Activated CD8-positive, alpha-beta T cell treated with anti-CD3 and anti-CD28 coated beads for 36 hours (primary cell): ENCODE results near the gene EPHB1. TPM values are rescaled to one million over a fixed set of nuclear protein-coding genes. Genes with fewer than 3 reads are reported as not detected.

ENCODE experiments used
- ATAC-seq: fragments of 200-7000 bp; cut with Tn5 transposase; one replicate; pipeline ENCODE4 v1.10.0; 2021; ENCODE audit warnings: mild to moderate bottlenecking, moderate library complexity
- CTCF ChIA-PET: fragments of 350-600 bp; sonication (Branson Sonifier 250); formaldehyde crosslinking; loops from one replicate; lab custom pipeline; 2021; ENCODE audit warnings: antibody characterized with exemption; lab: Charles Lee
- POLR2A ChIA-PET: fragments of 350-600 bp; sonication (Branson Sonifier 250); formaldehyde crosslinking; loops from one replicate; lab custom pipeline; 2021; ENCODE audit warnings: antibody characterized with exemption; lab: Charles Lee
- DNase-seq: peaks from one replicate; pipeline ENCODE4 v3.0.0-alpha.2; 2020
- H3K27ac Mint-ChIP-seq: one replicate; pipeline ENCODE4 v1.8.0; 2021; ENCODE audit warnings: mild to moderate bottlenecking, mixed read lengths
- H3K27me3 Mint-ChIP-seq: one replicate; pipeline ENCODE4 v1.8.0; 2021; ENCODE audit warnings: mixed read lengths
- H3K36me3 Mint-ChIP-seq: one replicate; pipeline ENCODE4 v1.8.0; 2021; ENCODE audit warnings: low read depth, mixed read lengths
- H3K4me1 Mint-ChIP-seq: one replicate; pipeline ENCODE4 v1.8.0; 2021; ENCODE audit warnings: low read depth, mixed read lengths
- H3K4me3 Mint-ChIP-seq: one replicate; pipeline ENCODE4 v1.8.0; 2021; ENCODE audit warnings: mild to moderate bottlenecking, moderate library complexity, mixed read lengths
- H3K9me3 Mint-ChIP-seq: one replicate; pipeline ENCODE4 v1.8.0; 2021; ENCODE audit warnings: mixed read lengths
- CTCF ChIP-seq: fragments of 200-600 bp; IDR thresholded peaks from one replicate; pipeline ENCODE4 v1.8.0; 2022; ENCODE audit warnings: antibody characterized with exemption, mild to moderate bottlenecking
- intact Hi-C: fragments of 100-400 bp; cut with micrococcal nuclease; formaldehyde crosslinking; loops from one replicate; pipeline ENCODE4 v1.10.0; 2022
- total RNA-seq, 2 experiments: library from RNA; stranded (reverse); gene quantifications; one replicate each; pipeline ENCODE4 v1.2.3, GENCODE V29; 2021

Gene EPHB1
- total RNA-seq, 2 experiments from 2014 or later, result 0.78 TPM; not detected in 1

DNA sequence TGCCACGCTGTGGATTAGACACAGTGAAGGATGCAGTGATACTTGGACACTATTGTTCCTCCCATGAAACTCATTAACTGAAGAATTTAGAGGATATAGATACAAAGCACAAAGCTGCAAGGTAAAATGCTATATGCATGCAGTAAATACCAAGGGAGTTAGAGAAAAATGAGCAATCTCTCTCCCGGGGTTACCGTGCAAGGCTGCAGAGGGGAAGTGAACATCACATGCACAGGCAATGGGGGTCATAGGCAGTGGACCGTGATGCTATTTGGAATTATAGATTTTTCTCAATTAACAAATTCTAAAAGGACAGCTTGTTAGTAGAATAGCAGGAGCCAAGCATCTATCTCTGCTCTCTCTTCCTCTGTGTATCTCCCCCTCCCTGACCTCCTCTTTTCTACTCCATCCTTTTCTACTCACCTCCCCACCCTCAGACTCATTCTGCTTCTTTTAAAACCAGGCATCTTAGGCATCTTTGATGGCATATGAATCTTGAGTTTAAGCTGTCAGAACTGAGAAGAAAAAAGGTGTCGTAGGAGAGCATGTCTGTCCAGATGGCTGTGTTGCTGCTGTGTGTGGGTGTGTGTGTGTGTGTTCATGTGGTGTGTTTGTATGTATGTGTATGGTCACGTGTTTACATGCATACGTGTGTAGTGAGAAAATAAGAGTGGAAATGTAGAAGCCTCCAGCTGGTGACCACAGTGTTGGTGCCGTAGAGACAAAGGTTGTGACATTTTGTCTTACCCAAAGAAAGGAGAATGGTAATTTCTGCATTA, 339.0 kb downstream of the EPHB1 start:
- no peak for DNase-seq
- no peak for TF ChIP-seq CTCF
- H3K4me3 Mint-ChIP-seq, result no peak overlapping the region
- H3K36me3 Mint-ChIP-seq, result no peaks in the 10 kb centered on the region
- H3K4me1 Mint-ChIP-seq, result no peaks in the 10 kb centered on the region
- POLR2A ChIA-PET, result no interaction called here
- CTCF ChIA-PET, result no interaction called here
- no peak for ATAC-seq
- intact Hi-C loops, result no loop called here
- H3K9me3 Mint-ChIP-seq, result no peaks in the 10 kb centered on the region
- no peaks in the 10 kb centered on the region for H3K27me3 Mint-ChIP-seq
- H3K27ac Mint-ChIP-seq, result no peak overlapping the region

GRCh38 chr3:135134684-135135075, 339.6 kb downstream of the EPHB1 start:
- H3K27ac Mint-ChIP-seq, result no peak overlapping the region
- H3K4me1 Mint-ChIP-seq, result no peaks in the 10 kb centered on the region
- TF ChIP-seq CTCF, result no peak
- ATAC-seq (no peak), DNase-seq (no peak)
- no peaks in the 10 kb centered on the region for H3K9me3 Mint-ChIP-seq
- no peak overlapping the region for H3K4me3 Mint-ChIP-seq
- H3K36me3 Mint-ChIP-seq, result no peaks in the 10 kb centered on the region
- POLR2A ChIA-PET, result no interaction called here
- intact Hi-C loops, result no loop called here
- CTCF ChIA-PET, result no interaction called here
- no peaks in the 10 kb centered on the region for H3K27me3 Mint-ChIP-seq

- no peaks in the 10 kb centered on the region for H3K36me3 Mint-ChIP-seq
- intact Hi-C loops, result no loop called here
- no peak for TF ChIP-seq CTCF
- H3K27me3 Mint-ChIP-seq, result no peaks in the 10 kb centered on the region
- POLR2A ChIA-PET, result no interaction called here
- no peak overlapping the region for H3K27ac Mint-ChIP-seq
- DNase-seq (no peak), ATAC-seq (no peak)
- H3K9me3 Mint-ChIP-seq, result no peaks in the 10 kb centered on the region
- no peak overlapping the region for H3K4me3 Mint-ChIP-seq
- CTCF ChIA-PET, result no interaction called here
- no peaks in the 10 kb centered on the region for H3K4me1 Mint-ChIP-seq
These were observed 340.4 kb downstream of the EPHB1 start for GRCh38 chr3:135135445-135135844.

DNA sequence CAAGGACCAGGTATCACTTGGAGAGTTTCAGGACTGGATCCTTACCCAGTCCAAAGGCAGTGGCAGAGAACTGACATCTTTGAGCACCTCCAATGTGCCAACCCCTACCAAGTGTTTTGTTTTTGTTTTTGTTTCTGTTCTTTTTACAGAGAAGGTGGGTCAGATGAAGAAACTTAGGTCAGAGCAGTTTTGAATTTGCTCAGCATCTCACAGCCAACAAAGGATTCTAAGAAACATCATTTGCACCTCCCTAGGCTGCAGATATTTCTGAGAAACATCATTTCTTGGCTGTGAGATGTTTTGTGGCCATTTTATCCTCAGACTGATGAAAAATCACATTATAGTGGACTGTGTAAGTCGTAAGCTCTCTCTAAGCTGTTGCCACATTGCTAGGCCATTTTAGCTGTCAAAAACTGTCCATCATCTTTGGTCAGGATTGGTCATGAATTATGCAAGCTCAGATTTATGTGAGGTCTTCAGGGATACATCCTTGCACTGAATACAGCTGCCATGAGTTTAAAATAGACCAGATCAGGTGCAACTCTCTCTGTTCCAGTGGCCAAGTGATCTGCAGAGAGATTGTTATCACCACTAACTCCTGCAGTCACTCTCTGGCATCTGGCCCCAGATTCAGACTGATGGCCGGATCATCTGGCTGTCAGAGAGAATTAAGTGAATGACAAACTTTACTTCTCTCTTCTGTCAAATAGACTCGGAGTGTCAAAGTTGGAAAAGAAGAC, 341.5 kb downstream of the EPHB1 start:
- no peak for ATAC-seq
- Mint-ChIP-seq H3K27ac (no peak overlapping the region), H3K36me3 (no peaks in the 10 kb centered on the region), H3K27me3 (no peaks in the 10 kb centered on the region), H3K4me3 (no peak overlapping the region), H3K9me3 (no peaks in the 10 kb centered on the region), H3K4me1 (no peaks in the 10 kb centered on the region)
- TF ChIP-seq CTCF, result no peak
- ChIA-PET CTCF (no interaction called here), POLR2A (interaction anchor here (1.0 kb wide), 1 partner anchor 29 kb away, joined by 4 read pairs; no protein-coding TSS in a partner anchor)
- no peak for DNase-seq
- intact Hi-C loops, result no loop called here

- ChIA-PET POLR2A (no interaction called here), CTCF (no interaction called here)
- H3K27ac Mint-ChIP-seq, result no peak overlapping the region
- DNase-seq, result no peak
- no peaks in the 10 kb centered on the region for H3K9me3 Mint-ChIP-seq
- H3K4me1 Mint-ChIP-seq, result no peaks in the 10 kb centered on the region
- no peaks in the 10 kb centered on the region for H3K36me3 Mint-ChIP-seq
- H3K27me3 Mint-ChIP-seq, result no peaks in the 10 kb centered on the region
- TF ChIP-seq CTCF, result no peak
- intact Hi-C loops, result no loop called here
- H3K4me3 Mint-ChIP-seq, result no peak overlapping the region
- no peak for ATAC-seq
These were observed 342.2 kb downstream of the EPHB1 start for GRCh38 chr3:135137296-135137695.
